GM12875 (cell line): ENCODE data around the gene AATK.

Experiments
- H3K4me3 ChIP-seq: one replicate; pipeline ENCODE4 v1.5.1; 2011; ENCODE audit warnings: low read depth, low read length, control low read depth
- CTCF ChIP-seq: IDR thresholded peaks from 2 replicates; pipeline ENCODE4 v1.5.1; 2011; ENCODE audit warnings: low read depth, mild to moderate bottlenecking, control low read depth, inconsistent platforms, low read length, moderate library complexity, borderline replicate concordance; ENCODE audit not compliant: insufficient read depth

The AATK gene

GRCh38 chr17:81126281-81127132 is 39.5 kb downstream of the AATK start:
- TF ChIP-seq CTCF: no peak
- H3K4me3 ChIP-seq: no peak overlapping the region

GRCh38 chr17:81125573-81126081 is 40.4 kb downstream of the AATK start:
- no peak for TF ChIP-seq CTCF
- H3K4me3 ChIP-seq: no peak overlapping the region

GRCh38 chr17:81124377-81124776 is 41.6 kb downstream of the AATK start:
- H3K4me3 ChIP-seq: no peak overlapping the region
- no peak for TF ChIP-seq CTCF

- H3K4me3 ChIP-seq: no peak overlapping the region
- TF ChIP-seq CTCF: no peak
Observed at GRCh38 chr17:81123052-81124048, 42.7 kb downstream of the AATK start.

GRCh38 chr17:81121841-81122733 is 43.9 kb downstream of the AATK start:
- no peak for TF ChIP-seq CTCF
- no peak overlapping the region for H3K4me3 ChIP-seq
